ENCODE measurements around the gene KLHL7.

The KLHL7 gene, protein sequence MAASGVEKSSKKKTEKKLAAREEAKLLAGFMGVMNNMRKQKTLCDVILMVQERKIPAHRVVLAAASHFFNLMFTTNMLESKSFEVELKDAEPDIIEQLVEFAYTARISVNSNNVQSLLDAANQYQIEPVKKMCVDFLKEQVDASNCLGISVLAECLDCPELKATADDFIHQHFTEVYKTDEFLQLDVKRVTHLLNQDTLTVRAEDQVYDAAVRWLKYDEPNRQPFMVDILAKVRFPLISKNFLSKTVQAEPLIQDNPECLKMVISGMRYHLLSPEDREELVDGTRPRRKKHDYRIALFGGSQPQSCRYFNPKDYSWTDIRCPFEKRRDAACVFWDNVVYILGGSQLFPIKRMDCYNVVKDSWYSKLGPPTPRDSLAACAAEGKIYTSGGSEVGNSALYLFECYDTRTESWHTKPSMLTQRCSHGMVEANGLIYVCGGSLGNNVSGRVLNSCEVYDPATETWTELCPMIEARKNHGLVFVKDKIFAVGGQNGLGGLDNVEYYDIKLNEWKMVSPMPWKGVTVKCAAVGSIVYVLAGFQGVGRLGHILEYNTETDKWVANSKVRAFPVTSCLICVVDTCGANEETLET

DNA sequence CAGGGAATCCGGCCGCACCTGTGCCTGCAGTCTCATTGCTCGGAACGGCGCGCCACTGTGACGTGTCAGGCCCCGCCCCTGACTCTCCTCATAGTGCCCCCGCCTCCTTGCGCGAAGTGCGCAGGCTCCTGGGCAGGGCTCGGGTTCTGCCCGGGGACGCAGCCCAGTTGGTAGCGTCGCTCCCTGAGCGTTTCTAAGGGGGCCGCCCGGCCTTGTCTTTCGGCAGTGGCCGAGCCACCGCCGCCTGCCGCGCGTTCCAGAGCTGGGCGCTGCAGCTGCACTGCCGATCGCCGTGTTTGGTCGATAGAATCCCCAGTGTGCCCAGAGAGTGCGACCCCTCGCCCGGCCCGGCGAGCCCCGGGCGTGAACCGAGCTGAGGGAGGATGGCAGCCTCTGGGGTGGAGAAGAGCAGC lies at the start of gene KLHL7:
Gene KLHL7, plus strand, starts transcription at position 142 of the 413 bp plus-strand sequence. Its CDS starts 242 bp downstream, at position 384.
- DNase-seq, result peak; percentile 94

DNA sequence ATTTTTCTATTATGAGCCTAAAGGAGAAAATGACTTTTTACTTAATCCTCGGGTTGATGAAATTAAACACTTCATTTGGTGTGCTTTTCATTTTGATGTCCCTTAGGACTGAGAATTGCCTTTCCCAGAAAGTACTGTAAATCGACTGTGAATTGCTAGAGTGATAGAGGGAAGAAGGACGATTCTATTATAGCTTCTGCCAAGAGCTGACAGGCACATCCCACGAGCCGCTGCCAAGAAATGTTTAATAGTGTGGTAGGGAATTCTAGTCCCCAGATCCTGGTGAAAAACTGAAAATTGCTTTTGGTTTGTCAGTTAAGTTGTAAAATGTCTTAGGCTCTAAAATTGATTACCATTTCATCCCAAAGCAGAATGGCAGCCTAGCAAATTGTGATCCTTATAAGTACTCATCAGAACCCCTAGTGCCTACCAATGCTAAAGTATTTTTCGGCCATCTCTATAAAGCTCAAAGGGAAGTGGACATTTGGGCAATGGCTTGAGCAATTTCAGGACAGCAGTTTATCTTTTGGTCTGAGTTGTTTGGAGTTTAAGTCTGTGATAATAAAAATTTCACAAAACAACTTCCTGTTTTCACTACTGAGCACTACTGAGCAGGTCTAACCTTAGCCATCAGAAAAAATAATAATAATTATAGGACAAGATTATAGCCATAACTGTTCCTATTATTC lies 47.0 kb upstream of the KLHL7 start:
- no peak for DNase-seq

DNA sequence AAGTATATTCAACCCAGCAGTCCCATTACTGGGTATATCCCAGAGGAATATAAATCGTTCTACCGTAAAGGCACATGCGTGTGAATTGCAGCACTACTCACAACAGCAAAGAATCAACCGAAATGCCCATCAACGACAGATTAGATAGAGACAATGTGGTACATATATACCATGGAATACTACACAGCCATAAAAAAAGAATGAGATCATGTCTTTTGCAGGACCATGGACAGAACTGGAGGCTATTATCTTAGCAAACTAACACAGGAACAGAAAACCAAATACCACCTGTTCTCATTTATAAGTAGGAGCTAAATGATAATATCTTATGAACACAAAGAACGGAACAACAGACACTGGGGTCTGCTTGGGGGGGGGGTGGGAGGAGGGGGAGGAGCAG lies 44.3 kb upstream of the KLHL7 start:
- no peak for DNase-seq

DNA sequence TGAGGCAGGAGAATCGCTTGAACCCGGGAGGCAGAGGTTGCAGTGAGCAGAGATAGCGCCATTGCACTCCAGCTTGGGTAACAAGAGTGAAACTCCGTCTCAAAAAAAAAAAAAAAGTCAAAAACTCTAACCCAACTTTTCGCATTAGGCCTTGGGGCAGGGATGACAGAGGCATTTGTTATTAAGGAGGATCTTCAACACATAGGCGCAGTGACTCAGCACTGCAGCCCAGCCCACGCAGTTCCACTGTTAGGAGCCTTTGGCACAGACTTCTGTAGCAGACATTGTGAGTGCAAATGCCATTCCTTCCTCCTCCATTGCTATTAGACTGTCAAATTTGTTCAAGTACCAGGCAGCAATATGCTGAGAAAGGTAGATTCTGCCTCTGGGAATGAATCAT lies 43.1 kb upstream of the KLHL7 start:
- peak; percentile 85 for DNase-seq

DNA sequence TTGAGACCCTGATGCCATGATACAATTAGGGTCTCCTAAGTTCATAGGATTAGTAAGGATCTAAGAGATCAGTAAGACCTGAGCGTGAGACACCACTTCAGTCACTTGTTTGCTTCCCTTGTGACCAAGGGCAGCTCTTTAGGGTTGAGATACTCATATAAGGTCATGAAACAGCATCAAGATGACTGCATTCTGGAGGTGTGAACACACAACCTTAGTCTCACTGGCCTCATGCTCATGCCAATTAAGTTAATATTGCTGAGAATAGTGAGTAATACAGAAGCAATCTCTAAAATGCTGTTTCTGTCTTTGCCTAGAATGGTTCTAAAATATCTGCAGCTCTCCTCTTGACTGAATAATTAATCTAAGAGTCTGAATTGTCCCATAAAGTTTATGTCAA lies 39.6 kb upstream of the KLHL7 start:
- peak; percentile 68 for DNase-seq

DNA sequence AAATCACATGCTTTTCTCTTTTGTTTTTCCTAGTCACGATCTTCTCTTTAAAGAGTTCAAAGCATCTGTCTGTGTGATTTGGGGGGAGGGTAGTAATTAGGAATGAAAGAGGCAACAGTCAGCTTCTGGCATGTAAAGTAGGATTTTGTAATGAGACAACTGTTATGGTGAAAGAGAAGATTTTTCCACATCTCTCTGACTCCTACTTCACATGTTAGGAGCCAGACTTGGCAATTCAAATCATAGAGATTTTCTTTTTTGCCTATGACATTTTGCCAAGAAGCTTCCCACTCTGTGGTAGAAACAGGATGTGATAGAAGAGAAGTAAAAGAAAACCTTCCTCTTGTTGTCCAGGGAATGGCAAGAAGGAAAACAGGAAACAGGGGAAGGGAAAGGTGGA lies 38.3 kb upstream of the KLHL7 start:
- DNase-seq, result no peak

DNA sequence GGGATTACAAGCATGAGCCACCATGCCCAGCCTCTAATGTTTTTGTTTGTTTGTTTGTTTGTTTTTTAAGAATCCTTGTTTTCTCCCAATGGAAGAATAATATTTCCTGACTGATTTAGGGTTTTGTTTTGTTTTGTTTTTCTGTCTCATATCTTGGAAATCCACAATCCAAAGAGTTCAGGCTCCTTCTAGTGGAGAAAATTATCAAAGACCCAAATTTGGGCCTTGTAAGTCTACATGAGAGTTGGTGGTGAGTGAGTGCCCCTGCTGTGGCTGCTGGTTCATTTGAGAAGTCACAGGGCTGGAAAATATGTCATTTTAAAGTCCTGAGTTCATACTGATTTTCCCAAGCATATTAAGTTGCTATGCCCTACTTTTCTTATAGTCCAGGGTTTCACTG lies 33.5 kb upstream of the KLHL7 start:
- DNase-seq, result peak; percentile 25

DNA sequence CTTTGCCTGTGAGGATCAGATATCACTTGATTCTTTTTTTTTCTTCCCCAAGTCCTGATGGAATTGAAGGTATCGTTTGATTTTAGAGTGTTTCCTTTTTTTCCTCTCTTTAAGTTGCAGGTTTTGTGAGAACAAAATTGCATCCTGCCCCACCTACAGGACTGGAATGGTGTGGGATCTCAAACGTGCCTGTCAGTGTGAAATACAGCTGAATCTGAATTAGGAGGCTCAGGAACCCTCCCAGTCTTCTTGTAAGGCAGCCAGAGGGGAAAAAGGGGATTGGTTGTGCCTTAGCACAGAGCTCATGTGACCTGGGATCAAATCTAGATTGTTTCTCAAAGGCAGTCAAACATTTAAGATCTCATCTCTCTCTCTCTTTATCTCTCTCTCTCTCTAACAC lies 32.7 kb upstream of the KLHL7 start:
- DNase-seq, result no peak

DNA sequence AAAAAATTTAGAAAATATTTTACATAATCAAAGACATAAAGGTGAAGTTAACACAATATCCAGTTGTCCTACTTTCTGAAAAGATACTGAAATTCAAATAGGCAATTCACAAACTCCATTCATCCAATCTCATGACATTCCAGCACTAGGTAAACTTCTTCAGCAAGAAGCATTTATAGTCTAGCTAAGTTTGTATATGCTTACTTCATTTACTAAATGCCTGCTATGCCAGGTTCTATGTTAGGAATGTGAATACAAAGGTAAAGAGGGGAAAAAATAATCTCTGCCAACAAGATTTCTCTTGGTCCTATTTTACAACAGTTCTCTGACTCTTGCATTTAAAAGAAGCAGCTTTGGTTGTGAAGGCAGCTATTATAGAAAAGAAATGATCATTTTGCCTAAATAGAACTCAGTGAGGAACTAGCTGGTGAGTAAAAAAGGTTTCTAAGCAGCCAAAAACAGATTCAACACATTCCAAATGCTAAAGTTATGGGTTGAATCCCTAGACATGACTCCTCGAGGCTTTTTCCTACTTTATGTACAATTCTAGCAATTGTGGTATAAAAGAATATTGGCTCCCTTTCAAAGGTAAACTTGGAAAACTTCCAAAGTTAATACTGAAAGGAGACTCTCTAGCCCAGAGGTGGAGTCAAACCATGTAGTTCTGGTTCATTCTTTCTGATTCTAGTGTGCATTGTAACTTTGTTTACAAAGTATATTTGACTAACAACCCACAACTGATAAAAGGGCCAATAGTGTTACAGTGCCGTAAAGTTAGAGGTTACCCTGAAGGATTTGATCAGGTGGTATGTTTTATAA lies 30.9 kb upstream of the KLHL7 start:
- DNase-seq, result no peak

DNA sequence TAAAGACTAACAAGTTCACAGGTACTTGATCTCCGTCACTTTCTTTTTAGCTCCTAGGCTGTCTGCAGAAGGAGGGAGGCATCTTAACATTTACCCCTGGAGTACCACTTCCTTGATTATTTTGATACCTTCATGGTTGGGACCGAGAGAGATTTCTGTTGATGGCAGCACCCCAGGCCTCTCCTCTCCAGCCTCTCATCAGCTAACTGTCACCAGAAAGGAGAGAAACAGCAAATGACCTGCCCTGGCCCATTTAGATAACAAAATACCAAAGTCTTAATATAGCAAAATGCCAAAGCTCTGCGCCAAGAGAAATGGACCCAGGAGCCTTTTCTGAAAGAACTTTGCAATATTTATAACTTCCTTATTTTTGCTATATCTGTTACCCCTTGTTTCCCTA lies 30.0 kb upstream of the KLHL7 start:
- no peak for DNase-seq

DNA sequence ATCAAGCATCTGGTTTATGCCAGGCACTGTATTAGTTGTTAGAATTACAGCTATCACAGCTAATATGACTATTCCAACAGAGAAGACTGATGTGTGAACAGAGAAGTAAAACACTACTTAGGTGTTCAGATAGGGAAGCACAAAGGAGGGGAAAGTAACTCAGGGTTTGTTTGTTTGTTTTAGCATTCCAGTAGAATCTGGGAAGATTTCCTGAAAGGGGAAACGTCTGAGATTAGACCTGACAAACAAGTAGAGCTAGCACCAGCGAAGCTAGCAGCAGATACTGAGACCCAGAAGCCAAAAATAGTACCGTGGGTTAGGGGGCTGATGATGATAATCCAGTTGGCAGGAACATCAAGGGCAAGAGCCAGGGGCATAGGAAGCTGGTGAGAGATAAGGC lies 28.8 kb upstream of the KLHL7 start:
- no peak for DNase-seq

DNA sequence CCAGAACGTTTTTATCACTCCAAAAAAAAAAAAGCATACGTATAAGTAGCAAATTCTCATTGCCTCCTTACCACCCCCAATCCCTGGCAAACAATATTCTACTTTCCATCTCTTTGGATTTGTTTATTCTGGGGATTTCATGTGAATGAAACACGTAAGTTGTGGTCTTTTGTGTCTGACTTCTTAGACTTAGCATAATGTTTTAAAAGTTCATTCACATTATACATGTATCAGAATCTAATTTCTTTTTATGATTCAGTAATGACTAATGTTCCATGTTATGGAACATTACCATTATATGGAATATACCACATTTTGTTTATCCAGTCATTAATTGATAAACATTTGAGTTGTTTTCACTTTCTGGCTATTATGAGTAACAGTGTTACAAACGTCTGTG lies 12.5 kb upstream of the KLHL7 start:
- peak; percentile 45 for DNase-seq

DNA sequence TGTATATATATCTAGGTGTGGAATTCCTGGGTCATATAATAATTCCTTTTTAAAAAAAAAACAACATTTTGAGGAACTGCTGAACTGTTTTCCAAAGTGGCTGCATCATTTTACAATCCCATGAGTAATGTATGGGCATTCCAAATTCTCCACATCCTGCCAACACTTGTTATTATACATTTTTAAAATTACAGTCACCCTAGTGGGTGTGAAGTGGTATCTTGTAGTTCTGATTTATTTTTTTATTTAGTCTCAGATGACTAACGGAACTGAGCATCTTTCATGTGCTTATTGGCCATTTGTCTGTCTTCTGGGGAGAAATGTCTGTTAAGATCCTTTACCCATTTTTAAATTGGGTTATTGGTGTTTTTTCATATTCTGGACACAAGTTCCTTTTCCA lies 12.0 kb upstream of the KLHL7 start:
- DNase-seq, result peak; percentile 88

DNA sequence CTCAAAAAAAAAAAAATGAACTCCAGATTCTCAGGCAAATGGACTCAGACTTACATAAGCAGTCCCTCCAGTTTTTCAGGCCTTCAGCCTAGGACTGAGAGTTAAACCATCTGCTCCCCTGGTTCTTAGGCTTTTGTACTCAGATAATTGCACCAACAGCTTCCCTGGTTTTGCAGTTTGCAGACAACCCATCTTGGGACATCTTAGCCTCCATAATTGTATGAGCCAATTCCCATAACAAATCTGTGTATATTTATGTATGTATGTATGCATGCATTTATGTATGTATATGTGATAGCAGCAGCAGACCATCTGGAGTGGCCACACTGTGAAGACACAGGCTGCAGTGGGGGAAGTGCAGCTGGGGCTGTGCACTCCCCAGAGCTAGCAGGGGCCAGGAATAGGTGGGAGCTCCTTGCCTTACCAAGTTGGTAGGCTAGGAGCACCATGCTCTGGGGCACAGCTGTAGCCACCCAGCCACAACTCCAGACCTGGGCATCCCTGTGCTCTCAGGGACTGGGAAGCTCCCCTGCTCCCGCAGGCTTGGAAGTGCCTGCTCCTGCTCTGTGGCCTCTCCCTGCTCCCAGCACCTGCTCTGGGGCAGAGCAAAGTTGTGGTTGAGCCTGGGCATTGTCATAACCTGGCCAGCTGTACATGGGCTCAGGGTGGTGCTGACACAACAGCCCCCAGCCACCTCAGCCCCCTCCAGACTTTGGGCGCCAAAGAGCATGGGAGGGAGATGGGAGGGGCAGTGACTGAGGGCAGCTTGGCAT lies 8.9 kb upstream of the KLHL7 start:
- DNase-seq, result no peak

DNA sequence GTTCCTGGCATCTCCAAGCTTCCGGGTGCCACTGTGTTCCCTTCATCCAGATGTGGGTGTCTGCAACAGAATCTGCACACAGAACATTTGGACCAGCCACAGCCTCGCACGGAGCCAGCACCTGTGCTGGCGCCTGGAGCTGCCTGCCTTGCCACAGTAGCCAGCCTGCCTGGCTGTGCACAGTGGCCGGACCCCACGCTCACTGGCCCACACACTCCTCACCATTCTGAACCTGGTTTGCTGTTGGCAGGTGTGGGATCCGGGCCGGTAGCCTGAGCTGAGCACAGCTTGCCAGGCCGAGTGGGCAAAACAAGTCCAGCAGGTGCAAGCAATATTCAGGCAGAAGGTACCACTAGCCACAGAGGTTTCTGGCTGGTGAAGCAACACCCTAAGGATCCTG lies 7.6 kb upstream of the KLHL7 start:
- DNase-seq, result no peak

DNA sequence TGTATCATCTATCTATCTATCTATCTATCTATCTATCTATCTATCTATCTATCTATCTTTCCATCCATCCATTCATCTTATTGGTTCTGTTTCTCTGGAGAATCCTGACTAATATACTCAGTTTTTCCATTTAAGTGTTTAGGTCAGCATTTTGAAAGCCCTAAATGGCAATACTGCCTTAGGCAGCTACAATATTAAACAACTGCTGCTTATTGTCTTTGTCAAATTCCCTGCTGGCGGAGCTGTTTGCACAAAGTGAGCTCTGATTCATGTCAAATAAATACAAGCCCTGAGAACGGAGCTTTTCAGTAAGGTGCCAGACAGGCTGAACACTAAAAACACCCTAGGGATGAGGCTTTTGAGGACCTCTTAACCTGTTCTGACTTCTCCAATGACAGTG lies 7.1 kb upstream of the KLHL7 start:
- no peak for DNase-seq

DNA sequence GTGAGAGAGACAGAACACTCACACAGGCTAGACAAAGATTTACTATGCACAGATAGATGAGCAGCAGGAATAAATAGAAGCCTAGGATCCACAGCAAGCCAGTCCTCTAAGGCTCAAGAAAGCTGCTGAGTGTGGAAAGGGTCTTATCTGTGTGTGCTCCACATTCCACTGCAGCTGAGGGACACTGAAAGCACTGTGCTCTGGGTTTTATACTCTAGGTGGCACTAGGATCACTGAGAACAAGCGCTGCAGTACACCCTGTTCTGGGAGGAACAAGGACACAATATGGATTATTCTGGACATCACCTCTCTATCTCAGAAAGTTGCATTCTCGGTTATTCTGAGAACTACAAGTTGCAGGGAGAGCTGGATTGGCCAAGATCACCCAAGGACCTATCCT lies 4.9 kb upstream of the KLHL7 start:
- DNase-seq, result no peak

DNA sequence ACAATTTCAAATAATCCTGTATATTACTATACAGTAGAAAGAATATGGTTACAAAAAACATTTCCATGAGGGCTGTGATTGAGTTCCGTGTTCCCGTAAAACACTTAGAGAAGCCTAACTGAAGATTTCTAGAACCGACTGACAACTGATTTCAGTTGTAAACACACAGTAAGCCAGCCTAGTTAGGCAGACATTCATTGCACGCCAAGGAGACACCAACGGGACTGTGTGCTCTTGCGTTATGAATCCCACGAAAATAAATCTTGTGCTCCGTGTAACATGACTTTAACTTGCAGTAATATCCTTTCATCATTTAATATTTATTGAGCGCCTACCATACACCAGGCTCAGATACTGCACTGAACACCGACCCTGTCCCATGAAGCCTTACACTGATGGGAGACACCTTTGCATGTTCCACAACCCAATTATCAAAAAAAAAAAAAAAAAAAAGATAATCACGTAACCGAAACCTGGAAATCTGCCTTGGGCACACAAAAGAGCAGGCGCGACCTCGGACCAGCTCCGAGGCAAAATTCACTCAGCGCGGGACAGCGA lies 420 bp upstream of the KLHL7 start:
- no peak for DNase-seq

DNA sequence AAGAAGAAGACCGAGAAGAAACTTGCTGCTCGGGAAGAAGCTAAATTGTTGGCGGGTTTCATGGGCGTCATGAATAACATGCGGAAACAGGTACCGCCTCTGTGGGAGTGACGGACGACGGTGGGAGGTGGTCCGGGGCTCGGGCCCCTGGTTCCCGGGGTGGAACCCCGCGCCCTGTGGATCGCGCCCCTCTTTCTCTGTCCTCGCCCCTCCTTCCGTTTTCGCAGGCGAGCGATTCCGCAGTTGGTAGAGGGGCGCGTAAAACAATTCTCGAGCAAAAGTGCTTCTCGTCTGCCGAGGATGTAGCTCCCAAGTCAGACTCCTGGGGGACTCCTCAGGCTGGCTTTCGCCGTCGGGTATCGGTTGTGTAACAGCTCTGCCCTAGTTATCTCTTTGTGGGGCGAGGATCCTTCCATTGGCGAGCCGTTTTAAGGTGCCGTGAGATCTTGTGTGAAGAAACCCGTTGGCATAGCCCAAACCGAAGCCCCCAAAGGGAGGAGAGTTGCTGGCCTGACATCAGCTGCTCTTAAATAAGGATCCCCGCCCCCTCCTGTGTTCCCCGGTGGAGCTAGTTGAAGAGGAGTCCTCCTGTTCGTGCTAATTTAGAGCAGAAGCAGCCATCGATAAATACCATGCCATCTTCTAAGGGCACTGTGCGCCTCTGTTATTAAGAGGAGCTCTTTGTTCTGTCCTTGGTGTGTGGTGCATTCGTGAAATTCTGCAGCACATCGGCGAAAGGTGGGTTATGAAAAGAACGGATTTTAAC lies 655 bp downstream of the KLHL7 start:
- DNase-seq, result peak; percentile 65

DNA sequence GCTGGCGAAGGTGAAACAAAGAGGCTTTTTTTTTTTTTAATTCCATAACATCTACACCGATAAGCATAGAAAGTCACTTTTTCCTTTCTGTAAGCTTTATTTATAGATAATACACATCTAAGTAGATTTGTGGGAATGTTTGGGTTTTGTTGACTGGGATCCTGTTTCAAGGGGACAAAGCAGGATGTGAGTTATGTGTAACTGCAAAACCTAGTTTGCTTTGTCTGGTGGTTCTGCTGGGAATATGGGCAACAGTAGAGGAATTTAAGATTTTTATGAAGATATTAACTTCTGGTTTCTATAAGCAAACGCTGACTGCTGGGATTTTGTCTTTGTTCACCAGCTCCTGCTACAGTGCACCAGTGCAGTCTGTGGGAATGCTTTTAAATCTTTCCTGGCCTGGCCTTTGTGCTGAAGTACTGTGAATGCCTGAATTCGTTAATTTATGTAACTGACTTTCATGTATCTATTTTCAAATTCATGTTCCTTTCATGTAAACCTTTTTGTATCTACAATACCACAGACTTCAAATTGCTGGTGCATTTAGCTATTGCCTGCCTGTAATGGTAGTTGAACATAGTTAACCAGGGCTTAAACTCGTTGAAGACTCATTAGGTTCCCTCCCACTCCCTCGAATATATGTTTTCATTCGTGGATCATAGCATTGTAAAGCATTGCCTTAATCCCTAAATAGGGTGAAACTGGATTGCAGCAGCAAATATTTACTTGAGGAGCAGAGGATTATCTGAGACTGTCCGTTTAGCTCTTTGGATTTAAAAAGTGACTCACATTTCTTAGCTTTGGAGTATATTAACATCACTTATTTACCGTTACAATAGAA lies 1.5 kb downstream of the KLHL7 start:
- DNase-seq, result peak; percentile 12
